HG03442 (cell line): ENCODE data around the gene MALRD1.

Experiments
- ATAC-seq: cut with Tn5 transposase; IDR thresholded peaks from one replicate; pipeline ENCODE4 v1.9.1; 2021; ENCODE audit warnings: mild to moderate bottlenecking, moderate library complexity; ENCODE audit not compliant: unreplicated experiment

Gene MALRD1

DNA sequence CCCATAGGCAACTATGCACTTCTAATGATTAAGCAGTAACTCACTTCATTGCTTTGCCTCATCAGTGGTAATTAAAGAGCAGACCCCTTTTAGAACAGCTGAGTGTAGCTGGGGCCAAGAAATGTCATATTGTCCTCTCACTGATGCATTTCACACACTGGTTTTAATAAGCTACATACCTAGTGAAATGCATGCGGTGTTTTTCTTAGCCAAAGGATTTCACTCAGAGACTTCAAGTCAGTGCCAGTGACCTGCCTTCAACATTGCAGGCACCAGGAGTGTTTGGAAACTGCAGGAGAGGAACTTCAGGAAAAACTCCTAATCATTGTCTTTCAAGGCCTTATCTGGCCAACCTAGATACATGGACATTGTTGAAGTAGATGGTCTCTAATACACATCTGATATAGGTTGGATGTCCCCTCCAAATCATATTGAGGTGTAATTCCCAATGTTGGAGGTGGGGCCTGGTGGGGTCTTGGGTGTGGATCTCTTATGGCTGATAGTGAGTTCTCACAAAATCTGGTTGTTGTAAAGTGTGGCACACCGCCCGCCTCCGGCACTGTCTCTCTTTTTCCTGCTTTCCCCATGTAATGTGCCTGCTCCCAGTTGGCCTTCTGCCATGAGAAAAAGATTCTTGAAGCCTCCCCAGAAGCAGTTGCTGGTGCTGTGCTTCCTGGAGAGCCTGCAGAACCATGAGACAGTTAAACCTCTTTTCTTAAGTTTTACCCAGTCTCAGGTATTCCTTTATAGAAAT is 515.0 kb downstream of the MALRD1 start:
- ATAC-seq, result no peak

DNA sequence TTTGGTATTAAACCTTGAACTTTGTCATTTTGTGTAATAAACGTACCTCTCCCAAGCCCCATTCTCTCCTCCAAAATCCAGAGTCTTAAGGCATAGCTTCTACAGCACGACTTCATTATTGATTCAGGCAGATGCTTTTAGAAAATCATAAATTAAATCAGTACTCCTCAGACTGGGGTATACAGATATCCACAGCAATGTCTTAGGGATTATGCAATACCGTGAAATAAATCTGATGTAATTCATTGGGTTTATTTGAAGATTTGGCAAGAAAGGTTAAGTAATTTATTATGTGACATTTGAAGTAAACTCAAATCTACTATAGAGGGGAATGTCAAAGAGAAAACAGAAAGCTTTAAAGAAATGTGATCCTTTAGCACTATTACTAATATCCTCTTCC is 521.5 kb downstream of the MALRD1 start:
- no peak for ATAC-seq

DNA sequence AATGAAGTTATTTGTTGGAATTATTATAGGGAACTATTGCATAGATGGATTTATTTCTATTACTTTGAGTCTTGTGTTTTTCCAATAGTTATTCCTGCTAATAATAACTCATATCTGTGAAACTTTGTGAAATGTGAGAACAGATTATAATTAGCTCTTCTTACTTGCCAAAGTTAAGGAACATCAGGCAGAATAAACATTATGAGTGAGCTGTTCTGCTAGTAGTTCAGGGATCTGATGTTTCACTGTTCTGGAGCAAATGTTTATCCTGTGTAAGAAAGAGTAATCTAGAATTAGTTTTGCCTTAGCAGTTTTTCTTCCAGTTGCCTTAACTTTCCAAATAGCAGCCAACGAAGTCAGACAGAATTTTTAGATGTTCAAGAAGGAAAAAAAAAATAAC is 522.4 kb downstream of the MALRD1 start:
- no peak for ATAC-seq

DNA sequence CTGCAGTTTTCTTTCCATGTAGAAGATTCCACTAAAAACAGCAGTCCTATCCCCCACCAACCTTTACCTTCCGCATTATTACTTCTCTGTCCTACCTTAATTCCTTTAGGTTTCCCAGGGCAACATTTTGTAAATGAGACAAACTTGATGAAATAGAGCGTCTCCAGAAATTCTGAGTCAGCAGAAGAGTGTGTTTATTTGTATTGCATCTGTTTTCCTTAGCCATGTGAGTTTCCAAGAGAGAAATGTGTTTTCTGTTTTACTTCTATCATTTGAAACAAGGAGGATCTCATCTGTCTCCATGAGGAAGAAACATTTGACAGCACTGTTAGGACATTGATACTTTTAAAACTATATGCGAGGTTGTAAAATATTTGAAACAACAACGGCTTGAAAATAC is 523.5 kb downstream of the MALRD1 start:
- ATAC-seq, result no peak

DNA sequence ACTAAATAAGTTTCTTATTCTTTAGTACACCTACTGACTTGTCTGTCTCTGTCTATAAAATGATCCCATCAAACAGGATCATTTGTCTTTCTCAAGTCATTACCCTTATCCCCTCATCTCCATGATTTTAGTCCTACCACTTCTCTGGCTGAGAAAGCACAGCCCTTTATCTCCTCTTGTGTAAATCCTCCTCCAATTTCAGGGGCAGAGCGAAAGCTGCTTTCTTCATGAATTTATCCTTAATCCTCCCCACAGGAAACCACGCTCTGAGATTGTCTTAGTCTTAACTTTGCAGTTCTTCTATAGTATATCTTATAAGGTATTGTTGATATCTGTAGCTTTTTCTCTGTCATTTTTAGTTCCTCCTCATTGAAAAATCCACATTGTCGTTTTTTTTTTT is 528.0 kb downstream of the MALRD1 start:
- ATAC-seq, result no peak

DNA sequence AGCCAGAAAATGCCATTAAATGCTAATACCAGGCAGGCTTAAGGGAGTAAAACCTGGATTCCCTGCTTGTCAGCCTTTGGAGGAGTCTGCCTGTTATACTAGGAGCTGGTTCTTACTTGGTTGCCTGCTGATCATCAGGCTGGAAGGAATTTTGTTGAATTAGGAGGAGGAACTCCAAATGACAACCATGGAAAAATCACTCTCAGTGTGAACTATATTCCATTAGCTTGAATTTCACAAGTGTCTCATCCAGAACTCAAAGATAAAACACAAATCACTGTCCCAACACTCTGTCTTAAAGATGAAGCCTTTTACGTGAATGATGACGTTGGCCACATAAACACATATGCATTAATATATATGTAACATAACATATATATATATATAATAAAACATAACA is 528.8 kb downstream of the MALRD1 start:
- ATAC-seq, result no peak

DNA sequence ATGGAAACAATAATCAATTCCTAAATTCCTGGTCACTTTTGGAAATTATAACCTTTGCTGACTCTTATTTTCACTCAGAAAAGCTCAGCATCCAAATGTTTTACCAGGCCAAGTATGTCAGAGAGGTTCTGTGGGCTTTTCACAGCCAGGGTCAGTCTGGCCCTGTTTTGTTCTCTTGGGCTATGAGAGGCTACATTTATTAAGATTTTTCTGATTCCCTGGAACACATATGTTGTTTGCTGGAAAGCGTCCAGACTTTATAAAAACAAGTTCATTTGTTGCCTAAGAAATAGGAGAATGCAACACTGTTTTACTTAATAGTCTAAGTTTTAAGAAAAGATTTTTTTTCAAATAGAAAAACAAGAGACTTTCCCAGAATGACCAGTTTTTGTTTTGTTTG is 529.2 kb downstream of the MALRD1 start:
- ATAC-seq, result no peak

DNA sequence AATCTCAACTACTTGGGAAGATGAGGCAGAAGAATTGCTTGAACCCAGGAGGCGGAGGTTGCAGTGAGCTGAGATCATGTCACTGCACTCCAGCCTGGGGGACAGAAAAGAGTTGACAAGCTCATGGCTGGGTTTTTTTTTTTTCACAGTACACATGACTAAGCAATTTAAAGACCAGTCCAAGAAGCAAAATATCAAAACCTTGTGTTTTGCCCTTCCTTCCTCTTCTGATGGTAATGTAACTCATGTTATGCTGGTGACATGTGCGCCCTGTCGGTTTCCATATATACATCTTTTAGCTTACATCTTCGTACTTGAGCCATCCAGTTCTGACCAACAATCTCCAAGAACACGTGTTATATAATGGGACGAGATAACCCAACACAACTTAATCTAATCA is 530.0 kb downstream of the MALRD1 start:
- ATAC-seq, result no peak

DNA sequence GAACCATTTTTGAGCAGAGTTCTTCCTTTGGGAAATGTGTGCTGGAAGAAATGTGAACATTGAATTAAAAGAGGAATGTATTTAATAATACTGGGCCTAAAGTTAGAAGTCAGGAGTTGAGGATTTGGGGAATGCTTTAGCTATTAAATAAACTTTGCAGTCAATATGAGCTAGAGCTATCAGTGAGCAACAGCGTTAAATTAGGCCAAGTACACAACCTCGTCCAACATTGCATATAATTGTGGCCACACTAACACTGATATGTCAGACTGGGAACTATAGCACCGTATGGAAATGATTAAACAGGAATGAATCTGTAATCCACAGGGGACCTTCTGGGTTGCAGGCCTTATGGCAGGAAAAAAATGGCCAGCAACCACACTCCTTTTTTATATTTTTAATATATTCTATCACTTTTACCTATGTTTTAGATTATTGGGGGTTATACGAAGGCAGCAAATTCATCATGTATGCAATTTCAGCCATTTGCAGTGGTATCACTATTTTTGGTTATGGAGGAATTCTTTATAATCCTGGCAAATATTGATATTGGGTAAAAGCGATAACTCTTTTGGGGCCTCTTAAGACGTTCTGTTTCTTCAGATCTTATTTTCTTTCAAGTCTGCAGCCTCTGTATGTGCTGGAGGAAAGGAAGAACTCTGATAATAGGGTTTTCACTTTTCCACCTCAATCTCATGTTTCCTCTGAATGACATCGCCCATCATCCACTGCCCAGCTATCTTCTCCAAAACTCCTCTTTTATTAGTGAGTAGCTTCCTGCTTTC is 531.4 kb downstream of the MALRD1 start:
- no peak for ATAC-seq

DNA sequence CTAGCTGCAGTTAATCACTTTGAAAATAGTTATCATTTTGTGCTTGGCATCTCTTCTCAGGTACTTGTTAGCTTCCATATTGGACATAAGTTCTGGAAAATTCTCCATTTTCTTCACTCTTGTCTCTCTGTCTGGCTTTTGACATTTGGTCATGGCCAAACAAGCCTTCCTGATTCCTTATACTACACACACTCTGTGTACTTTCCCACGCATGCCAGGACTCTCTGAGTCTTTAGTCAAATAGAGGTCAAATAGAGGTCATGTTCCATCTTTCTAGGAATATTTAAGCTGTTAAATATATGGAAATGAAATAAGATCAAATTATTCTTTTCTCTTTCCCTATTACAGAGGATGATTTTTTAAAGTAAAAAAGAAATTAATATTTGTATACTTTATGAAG is 532.1 kb downstream of the MALRD1 start:
- no peak for ATAC-seq

DNA sequence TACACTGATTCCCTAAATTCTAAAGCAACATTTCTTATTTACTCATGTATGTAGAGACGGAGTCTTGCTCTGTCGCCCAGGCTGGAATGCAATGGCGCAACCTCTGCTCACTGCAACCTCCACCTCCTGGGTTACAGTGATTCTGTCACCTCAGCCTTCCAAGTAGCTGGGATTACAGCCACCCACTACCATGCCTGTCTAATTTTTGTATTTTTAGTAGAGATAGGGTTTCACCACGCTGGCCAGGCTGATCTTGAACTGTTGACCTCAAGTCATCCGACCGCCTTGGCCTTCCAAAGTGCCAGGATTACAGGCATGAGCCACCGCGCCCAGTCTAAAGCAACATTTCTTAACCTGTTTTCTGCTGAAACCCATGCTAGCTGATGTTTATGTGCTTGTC is 540.0 kb downstream of the MALRD1 start:
- ATAC-seq, result no peak

DNA sequence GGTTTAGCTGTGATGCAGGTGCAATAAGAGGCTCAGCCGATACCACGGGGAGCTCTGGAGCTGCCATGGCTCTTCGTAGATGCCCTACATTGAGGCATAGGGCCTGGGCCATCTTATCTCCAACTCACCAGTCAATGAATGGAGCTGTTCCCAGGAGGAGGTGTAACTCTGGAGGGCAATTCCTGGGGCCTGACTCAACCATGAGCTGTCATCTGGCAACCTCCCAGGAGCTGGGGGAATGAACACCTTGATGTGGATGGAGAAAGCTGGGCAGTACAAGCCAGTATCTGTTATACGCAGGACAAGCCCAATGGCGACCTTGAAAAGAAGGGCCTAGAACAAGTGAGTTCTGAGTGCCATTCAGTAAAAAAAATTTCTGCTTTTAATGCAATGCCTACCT is 543.7 kb downstream of the MALRD1 start:
- no peak for ATAC-seq

DNA sequence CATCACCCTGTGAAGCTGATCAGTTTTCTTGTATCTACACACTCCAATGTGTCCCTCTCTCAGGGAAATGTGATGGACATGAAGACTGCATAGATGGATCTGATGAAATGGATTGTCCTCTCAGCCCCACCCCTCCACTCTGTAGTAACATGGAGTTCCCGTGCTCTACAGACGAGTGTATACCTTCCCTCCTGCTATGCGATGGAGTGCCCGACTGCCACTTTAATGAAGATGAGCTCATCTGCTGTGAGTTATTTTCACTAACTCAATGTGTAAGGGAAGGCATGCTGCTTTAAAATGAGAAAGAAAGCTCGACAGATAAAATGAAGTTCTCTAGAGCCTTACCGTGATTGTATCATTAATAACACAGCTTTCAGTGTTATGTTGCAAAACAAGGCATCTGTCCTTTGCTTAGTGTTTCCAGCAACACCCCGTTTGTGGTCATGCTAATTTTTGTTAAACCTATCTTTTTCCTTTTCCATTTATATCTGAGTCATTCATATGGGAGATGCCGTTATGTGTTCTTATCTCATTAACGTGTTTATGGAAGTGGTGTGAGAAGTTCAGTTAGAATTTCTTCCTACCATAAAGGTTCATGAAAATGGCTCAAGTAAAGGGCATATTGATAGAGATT is 546.7 kb downstream of the MALRD1 start:
- ATAC-seq, result no peak

DNA sequence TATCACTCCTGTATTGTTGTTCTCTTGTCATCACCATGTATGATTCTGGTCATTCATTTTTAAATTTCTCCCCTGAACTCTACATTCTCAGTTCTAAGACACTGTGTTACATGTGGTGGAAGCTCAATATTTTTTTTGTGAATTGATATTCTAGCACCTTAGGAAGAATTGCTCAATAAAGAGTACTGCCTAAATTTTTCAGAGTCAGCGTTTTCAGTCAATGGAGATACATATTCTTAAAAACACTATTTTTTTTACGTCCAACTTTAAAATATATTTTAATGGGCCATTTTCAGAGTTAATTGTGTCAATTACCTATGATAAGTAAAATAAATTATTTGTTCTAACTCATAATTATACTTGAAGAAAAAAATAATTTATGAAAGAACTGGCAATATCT is 557.2 kb downstream of the MALRD1 start:
- no peak for ATAC-seq

DNA sequence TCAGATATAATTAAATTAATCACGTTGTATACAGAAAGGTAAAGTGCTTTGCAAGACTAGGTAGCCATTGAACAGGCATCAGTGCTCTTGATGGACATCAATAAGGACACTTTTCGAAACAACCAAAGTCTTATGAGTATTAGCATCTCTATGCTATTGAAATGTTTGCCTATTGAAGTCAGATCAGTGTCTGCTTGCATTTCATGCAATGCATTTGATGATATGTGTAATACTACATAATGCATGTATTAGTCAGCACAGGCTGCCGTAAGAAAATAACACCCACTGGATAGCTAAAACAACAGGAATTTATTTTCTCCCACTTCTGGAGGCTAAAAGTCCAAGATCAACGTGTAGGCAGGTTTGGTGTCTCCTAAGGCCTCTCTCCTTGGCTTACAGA is 558.4 kb downstream of the MALRD1 start:
- no peak for ATAC-seq

DNA sequence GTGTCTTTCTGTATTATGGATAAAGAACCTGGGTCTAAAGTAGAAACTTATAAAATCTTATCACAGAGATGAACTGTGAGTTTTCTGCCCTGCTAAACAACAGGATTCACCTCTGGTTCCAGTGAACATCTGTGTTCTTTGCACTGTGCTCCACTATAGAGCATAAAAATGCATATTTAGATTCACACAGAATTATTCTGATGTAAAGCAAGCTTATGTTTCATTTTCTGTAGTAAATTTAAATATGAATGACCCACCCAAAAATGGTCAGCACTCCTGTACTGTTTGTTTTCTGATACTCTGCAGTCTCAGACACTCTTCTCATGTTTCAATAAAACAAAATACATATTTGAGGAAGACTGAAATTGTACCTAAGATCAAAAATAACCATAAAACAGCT is 563.2 kb downstream of the MALRD1 start:
- no peak for ATAC-seq

DNA sequence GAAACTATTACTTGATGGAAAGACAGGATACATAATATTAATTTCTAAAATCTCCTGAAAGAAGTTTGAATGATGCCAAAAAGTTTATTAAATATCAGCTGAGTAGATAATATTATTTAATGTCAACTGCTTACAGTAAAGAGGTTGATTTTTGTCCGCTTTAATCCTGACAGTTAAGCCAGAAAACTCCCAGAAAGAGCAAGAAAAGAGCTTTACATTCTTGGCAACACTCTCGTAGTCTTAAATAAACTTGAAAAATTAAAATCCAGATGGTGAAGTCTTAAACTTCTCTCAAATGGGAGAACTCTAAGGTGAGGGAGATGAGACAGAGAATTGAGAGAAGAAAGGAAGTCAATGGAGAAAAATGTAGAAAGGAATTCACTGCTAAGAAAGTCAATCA is 568.4 kb downstream of the MALRD1 start:
- ATAC-seq, result no peak

DNA sequence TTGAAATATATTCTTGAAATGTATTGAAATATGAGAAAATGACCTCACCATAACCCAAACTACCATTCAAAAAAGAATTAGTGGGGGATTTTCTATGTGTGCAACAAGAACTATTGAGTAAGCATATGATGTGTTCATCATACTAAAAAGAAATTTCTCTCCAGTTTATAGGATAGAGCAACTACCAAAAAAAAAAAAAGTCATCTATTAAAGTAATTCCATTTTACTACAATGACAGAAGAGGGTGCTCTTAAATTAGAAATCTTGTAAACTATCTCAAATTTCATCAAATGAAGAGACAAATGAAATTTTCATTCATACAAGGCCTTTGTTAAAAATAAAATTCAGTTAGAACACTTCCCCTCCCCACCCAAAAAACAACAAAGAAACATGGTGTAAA is 572.2 kb downstream of the MALRD1 start:
- no peak for ATAC-seq

DNA sequence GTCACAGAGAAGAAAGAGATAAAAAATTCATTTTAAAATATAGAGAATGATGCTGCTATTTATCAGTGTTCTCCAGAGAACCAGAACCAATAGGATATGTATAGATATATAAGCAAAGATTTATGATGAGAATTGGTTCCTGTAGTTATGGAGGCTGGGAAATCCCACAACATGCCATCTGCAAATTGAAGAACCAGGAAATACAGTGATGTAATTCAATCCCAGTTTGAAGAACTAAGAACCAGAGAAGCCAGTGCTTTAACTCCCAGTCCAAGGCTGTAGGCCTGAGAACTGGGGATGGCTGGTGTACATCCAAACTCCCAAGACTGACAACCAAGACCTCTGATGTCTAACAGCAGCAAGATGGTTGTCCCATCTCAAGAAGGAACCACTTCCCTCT is 574.7 kb downstream of the MALRD1 start:
- no peak for ATAC-seq

DNA sequence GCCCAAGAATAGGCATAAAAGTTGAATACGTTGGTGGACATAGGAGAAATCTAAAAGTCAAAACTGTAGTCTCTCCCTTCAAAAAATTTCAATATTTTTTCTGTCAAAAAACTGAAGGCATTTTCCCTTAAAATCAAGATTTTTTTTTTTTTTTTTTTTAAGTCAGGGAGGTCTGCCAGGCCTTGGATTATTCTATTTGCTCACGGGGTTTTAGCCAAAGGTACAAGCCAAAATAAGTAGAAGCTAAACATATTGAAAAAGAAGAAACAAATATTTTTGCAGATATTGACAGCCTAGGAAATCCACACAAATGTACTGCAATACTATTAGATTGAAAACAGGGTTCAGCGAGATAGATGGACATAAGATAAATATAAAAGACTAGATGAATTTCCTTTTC is 577.6 kb downstream of the MALRD1 start:
- no peak for ATAC-seq

DNA sequence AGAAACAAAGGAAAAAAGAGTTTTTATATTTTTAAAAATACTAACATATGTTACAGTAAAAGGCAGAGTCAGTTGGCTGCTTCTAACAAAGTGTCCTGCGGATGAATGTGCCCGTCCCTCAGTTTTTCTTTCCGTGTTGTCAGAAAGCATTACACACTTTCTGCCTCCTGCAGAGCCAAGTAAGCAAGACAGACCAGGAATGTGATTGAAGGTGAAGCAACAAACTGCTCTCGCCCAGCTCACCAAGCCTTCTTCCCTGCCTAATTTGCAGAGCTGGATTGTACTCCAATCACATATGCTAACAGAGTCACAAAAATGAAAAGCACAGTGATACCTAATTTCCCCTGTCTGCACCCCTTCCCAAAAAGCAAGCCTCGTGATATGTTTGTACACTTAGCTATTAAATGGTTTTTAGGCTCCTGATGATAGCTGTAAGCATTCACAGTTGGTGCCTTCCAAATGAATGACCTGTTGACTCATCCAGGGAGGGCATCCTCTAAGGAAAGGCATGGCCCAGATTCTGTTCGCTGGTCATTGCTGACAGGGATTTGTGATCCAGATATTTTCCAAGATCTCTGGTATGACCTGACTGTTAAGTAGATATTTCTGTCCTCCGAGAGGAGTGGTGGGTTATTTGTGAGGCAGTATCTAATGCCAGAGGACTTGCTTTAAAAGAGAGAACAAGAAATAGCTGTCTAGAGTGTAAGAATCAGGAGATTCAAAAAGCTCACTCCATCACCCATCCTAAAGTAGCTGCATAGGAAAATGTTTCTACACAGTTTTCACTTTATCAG is 580.4 kb downstream of the MALRD1 start:
- ATAC-seq, result no peak
